SK-N-SH treated with all-trans-retinoic acid at 6 μM for 48 hours (cell line): ENCODE measurements around the gene TOB1.

ENCODE experiments used
- CSRNP3 ChIP-seq: fragments of 250-450 bp; sonication (Bioruptor Pico); IDR thresholded peaks from 2 replicates; pipeline ENCODE4 v1.5.1; 2021; ENCODE audit warnings: mild to moderate bottlenecking, moderate library complexity
- ESRRG ChIP-seq: fragments of 250-450 bp; sonication (Bioruptor Pico); IDR thresholded peaks from 2 replicates; pipeline ENCODE4 v1.6.1; 2021; ENCODE audit warnings: mild to moderate bottlenecking
- GLIS3 ChIP-seq: fragments of 250-450 bp; sonication (Bioruptor Pico); IDR thresholded peaks from 2 replicates; pipeline ENCODE4 v1.5.0; 2020; ENCODE audit warnings: mild to moderate bottlenecking, moderate library complexity
- OSR1 ChIP-seq: fragments of 250-450 bp; sonication (Bioruptor Pico); IDR thresholded peaks from 2 replicates; pipeline ENCODE4 v1.8.0; 2022; ENCODE audit warnings: moderate library complexity, mild to moderate bottlenecking, inconsistent platforms
- PATZ1 ChIP-seq: fragments of 250-450 bp; sonication (Bioruptor Pico); IDR thresholded peaks from 2 replicates; pipeline ENCODE4 v1.8.0; 2020; ENCODE audit warnings: mild to moderate bottlenecking, moderate library complexity, borderline replicate concordance
- PPARA ChIP-seq: fragments of 250-450 bp; sonication (Bioruptor Pico); IDR thresholded peaks from 2 replicates; pipeline ENCODE4 v1.5.0; 2020; ENCODE audit warnings: mild to moderate bottlenecking, borderline replicate concordance
- RARB ChIP-seq: fragments of 250-450 bp; sonication (Bioruptor Pico); IDR thresholded peaks from 2 replicates; pipeline ENCODE4 v1.8.0; 2021; ENCODE audit warnings: mild to moderate bottlenecking, moderate library complexity
- ZFP30 ChIP-seq: fragments of 450-650 bp; formaldehyde crosslinking; IDR thresholded peaks from 2 replicates; pipeline ENCODE4 v1.5.0; 2022; ENCODE audit warnings: mild to moderate bottlenecking, moderate library complexity

GRCh38 chr17:50889528-50890118, 23.5 kb upstream of the TOB1 start:
- TF ChIP-seq GLIS3 (no peak), PATZ1 (CRISPR knock-in tag) (no peak), ESRRG (no peak), OSR1 (CRISPR knock-in tag) (no peak), ZFP30 (CRISPR knock-in tag) (no peak), PPARA (no peak), RARB (CRISPR knock-in tag) (no peak), CSRNP3 (CRISPR knock-in tag) (no peak)
